Activated gamma-delta T cell (primary cell): ENCODE measurements around the gene TTPAL.

Experiments used
- DNase-seq: peaks from one replicate; lab custom pipeline; 2025; lab: John Stamatoyannopoulos, UW

TTPAL gene

DNA sequence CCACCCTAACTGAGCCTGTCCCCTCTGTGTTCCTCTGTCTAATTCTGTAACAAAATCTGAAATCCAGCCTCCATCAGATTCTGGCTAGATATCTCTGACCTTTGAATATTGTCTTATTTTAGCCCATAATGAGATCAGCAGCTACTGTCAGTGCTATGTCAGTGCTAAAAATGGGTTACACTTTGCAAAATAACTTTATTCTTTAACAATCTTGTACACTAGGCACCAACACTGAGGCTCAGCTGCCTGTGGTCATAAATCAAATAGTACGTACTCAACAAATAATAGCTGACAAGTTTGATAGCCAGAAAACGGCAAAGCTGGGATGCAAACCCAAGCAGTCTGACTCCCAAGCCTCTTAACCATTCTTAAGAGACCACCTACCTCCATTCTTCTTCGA is 22.1 kb downstream of the TTPAL start:
- DNase-seq: no peak

GRCh38 chr20:44500221-44500620 is 24.5 kb downstream of the TTPAL start:
- DNase-seq: no peak

- no peak for DNase-seq
Observed at GRCh38 chr20:44501448-44501847, 25.8 kb downstream of the TTPAL start.

DNA sequence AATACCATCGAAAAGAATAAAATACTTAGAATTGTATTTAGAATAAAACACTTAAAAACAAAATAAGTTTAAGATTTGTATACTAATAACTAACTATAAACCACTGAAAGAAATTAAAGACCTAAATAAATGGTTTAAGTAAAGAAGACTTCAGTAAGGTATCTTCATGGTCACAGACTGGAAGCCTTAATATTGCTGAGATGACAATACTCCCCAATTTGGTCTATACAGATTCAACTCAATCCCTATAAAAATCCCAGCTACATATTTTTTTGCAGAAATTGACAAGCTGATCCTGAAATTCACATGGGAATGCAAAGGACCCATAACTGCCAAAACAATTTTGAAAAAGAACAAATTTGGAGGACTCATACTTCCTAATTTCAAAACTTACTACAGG is 27.3 kb downstream of the TTPAL start:
- no peak for DNase-seq

DNA sequence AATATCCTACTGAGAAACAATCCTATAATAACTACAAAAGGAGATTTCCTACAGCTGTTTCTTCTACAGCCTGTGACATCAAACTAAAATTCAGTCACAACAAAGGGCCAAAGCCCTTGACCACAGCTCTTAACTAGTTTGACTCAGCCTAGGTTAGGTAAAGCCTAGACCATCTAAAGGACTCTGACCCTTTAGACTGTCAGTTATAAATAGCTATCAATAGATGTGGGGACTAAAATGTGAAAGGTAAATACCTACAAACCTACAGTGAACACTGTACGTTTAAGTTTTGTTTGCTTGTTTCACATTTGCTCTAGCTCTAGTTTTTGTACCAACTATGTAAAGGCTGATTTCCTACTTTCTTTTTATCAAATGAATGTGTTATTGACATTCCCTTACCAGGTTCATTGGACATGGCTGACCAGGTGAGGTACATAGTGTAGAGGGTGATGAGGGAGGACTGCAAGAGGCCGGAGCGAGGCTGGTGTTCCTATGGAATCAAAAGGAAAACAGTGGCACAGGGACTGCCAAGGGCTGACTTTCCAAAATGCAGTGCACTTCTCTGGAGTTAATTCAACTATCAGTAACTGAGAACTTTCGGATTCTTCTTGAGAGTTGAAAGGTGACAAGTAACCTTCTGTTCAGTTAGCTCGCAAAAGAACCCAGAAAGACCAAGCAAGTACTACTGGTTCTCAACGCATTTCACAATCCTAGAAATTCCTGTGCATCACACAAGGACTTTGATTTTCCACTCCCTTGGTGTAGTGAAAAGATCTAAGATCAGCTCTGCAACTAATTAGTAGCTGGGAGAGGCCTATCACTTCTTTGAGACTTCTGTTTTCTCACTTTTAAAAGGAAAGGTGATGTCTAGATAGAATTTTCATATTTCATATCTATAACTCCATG is 29.0 kb downstream of the TTPAL start:
- no peak for DNase-seq

DNA sequence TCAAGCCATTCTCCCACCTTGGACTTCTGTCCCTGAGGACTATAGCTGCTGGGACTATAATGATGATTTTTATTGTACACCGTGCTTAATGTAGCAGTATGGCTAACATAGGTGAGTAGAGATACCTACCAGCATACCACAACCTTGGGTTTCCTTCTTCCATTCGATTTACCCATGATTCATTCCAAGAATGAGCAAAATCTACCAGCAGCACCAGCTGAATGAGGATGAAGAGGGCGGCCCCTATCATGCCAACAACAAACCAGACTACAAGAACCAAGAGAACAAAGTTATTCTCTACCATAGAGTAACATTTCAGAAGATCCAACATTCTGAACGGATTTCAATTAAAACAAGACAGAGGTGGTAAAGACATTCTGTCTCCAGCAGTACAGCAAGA is 34.1 kb downstream of the TTPAL start:
- DNase-seq: no peak

DNA sequence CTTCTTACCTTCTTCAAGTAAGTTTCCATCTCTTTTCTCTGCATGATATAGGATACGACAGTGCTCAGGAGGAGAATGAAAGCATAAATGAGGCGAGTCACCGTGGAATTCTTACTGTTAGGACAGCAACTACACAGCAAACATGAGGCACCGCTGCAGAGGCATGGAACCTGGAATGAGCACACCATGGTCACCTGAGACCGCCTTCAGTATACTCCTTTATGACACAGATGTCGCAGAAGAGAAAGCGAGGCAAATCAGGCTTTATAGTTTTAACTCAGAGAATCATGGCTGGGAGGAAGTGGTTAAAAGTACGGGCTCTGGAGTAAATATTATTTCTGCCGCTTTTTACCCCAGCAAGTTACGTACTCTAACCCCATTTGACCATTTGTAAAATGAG is 38.2 kb downstream of the TTPAL start:
- no peak for DNase-seq

GRCh38 chr20:44516491-44516890 is 40.8 kb downstream of the TTPAL start:
- DNase-seq: no peak

DNA sequence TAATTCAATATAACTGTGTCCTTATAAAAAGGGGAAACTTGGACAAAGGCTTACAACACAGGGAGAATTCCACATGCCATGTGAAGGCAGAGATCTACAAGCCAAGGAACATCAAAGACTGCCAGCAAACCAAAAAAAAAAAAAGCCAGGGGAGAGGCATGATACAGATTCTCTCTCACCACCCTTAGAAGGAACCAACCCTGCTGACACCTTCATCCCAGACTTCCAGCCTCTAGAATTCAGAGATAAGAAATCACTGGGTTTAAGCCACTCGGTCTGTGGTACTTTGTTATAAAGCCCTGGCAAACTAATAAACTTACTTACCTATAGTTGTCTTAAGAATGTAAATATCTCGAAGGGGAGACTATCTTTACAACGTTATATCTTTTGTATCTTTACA is 41.8 kb downstream of the TTPAL start:
- no peak for DNase-seq

DNA sequence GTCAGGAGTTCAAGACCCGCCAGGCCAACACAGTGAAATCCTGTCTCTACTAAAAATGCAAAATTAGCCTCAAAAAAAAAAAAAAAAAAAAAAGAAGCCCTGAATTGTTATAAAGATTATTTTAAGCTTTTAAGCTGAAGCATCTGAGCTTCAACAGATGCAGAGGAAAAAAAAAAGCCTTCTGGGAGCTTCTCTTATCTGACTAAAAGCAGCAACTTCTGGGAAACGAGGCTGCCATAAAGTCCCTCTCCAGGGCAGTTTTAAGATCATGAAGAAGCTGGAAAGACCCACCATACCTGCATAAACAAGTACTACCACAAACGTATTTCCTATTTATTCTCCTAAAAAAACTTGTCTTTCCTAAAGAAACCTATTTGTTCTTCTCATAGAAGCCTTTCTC is 42.6 kb downstream of the TTPAL start:
- no peak for DNase-seq

- no peak for DNase-seq
Observed at GRCh38 chr20:44520881-44521280, 45.2 kb downstream of the TTPAL start.

DNA sequence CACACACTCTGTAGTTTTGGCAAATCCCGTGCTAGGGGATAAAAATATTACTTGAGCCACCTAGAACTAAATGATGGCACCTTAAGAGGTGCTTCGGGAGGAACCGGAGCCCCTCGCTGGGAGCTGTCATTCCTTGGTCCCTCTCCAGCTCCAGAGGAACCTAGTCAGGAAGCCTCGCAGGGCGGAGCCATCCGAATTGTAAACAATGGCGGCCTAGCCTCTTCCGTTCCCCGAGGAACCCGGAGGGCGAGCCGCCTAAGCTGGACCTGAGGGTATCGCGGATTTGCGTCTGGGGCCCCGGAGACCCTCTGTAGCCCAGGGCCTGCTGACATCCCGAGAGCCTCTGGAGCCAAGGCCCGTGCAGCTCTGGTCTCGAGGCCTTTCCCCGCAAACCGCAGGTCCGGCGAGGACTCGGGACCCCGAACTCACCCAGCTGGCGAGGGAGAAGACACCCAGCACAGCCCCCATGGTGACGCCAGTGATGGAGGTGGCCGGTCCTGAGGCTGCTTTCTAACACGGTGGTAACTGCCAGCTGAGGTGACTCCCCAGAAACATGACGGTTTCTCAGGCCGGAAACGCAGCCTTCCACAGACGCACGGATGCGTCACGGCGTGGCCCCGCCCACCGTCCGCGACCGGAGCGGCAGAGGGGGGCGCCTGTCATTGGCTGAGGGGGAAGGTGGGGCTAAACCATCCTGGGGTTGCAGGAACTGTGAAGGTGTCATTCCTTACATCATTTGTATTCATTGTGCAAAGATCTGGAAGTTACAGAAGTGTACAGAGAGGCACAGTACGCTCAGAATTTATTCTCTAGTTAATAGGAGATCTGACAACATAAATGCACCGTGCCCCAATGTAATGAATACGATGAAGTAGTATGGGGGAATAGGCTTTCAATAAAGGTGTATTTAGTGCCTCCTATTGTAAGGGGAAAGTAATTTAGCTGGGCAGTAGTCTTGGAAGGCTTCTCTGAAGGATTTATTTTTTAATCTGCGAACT is 46.1 kb downstream of the TTPAL start, which contains the start of gene SERINC3:
Gene SERINC3 (minus strand): TSS at position 587 of the 998 bp plus-strand sequence. CDS start 119 bp downstream, at position 468.
- peak; percentile 97 for DNase-seq

DNA sequence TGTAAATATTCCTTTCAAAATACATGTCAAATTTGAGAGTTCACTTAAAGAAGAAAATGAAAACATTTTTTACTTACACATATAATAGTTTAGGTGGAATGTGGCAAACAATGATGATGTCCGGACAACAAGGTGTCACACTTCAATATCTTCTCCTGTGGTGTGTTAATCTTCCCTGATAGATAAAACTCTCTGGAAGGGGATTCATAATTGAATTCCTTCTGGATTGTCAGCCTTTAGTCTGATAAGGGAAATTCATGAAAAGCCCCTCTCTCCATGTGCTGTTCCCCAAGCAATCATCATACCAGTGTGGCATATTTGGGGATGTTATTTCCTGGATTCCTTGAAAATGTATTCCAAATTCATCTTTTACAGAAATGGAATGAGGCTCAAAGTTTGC is 47.2 kb downstream of the TTPAL start:
- DNase-seq: no peak

GRCh38 chr20:44523746-44524145 is 48.1 kb downstream of the TTPAL start:
- no peak for DNase-seq

DNA sequence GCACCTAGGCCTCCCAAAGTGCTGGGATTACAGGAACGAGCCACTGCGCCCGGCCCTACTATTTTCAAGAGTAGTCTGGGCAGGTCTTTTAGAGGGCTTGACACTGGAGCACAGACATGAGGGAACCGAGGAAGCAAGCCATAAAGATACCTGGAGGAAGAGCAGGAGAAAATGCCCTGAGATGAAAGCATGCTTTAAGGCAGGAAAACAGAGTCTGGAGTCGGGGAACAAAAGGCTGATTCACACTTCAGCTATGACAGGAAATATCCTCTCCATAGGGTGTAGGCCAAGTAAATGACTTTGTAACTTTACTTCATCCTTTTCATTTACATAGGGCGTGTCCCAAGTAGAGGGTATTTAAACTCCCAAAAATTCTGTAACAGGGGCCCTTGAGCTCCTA is 50.5 kb downstream of the TTPAL start:
- no peak for DNase-seq

DNA sequence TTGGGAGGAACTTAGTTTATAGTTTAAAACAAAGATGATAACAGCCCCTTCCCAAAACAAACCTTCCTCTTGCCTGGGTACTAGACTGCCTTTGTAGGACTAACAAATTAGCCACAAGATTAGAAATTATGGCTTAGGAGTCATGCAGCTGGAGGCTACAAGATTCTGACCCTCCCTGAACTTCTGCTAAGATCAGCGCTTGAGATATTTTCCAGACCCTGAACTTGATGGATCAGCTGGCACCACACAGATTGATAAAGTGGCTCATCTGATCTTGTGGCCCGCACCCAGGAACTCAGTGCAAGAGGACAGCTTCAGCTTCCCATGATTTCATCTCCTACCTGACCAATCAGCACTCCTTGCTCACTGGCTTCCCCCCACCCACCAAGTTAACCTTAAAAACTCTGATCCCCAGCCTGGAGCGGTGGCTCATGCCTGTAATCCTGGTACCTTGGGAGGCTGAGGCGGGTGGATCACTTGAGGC is 52.1 kb downstream of the TTPAL start:
- no peak for DNase-seq

DNA sequence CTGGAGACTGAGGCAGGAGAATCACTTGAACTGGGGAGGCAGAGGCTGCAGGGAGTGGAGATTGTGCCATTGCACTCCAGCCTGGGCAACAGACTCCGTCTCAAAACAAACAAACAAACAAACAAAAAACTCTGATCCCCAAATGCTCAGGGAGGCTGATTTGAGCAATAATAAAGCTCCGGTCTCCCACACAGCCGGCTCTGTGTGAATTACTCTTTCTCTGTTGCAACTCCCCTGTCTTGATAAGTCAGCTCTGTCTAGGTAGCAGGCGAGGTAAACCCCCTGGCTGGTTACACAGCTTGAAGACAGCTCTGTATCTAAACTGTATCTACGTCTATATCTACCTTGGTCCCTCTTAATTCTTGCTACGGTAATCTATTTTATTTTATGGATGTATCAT is 52.6 kb downstream of the TTPAL start:
- no peak for DNase-seq

DNA sequence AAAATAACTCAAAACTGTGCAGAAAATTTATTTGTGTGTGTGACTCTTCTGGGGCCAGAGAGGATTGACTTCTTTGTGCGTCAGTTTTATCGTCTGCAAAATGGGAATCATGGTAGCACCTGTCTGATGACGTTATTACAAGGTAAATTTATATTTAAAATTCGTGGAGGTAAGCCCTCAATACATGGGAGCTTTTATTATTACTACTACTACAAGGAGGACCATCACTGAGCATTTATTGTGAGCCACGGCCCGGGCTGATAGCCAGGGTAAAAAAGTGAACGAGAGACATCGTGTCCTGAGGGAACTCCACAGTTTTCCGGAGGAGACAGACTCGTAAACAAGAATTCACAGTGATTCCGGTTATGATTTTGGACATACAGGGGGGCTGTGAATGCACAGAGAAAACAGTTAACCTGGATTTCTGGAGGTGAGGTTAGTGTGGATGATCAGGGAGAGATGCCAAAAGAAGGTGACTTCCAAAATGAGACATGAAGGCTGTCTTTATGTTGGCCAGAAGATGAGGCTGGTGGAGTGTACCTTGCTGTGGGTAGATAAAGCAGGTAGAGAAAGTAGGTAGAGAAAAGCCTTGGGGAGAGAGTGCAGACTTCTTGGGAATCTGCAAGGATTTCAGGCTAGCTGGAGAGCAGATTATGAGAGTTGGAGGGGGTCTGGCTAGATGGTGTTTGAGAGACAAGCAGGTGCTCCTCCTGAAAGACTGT is 56.7 kb downstream of the TTPAL start:
- DNase-seq: no peak

GRCh38 chr20:44532981-44533331 is 57.3 kb downstream of the TTPAL start:
- DNase-seq: no peak

GRCh38 chr20:44533928-44534327 is 58.3 kb downstream of the TTPAL start:
- DNase-seq: no peak

GRCh38 chr20:44536175-44536574 is 60.5 kb downstream of the TTPAL start:
- no peak for DNase-seq

- no peak for DNase-seq
Observed at GRCh38 chr20:44537993-44538392, 62.3 kb downstream of the TTPAL start.
